Left cardiac atrium (tissue), 4 donors: ENCODE data around the gene C15orf40. TPM values are rescaled to one million over a fixed set of nuclear protein-coding genes. Genes with fewer than 3 reads are reported as not detected.
A peak's percentile ranks its signal among the peaks of the same experiment; 100 is the strongest.
"Not testable (repeated sequence)": the region's sequence is repeated elsewhere in the genome, so short reads cannot be mapped to it uniquely, and the experiment has no call there.

ENCODE experiments used
- ATAC-seq, 2 donors: fragments of 200-7000 bp; cut with Tn5 transposase; one replicate each; pipeline ENCODE4 v1.9.1; 2020; ENCODE audit warnings: mild to moderate bottlenecking in 2 of 2, moderate library complexity in 2 of 2
- DNase-seq: peaks from one replicate; pipeline ENCODE4 v3.0.0-alpha.2; 2020
- intact Hi-C, 2 donors: fragments of 100-400 bp; cut with DNase I; formaldehyde crosslinking; loops; one replicate each; pipeline versions ENCODE4 v1.14.1 to v1.15.1; 2022 to 2023
- total RNA-seq, 2 donors: library from RNA; stranded (reverse); fragmentation: NEBNext Ultra II Directional; extraction: Animal tissue kit (Norgen Biotek cat#: 25700); gene quantifications; one replicate each; pipeline ENCODE4 v1.2.1, GENCODE V29; 2021
- donor health status: DM: no; HTN: yes; CAD: no.
- donor health status: DM: no; HTN: yes; CAD: no; lungs with severe emphysema.
- donor health status: DM: yes; HTN: yes; CAD: no.
- donor health status: Dilated cardiomyopathy.

C15orf40 gene
- total RNA-seq, 2 donors from 2014 or later, result 10.9 to 13.4 TPM

GRCh38 chr15:82964890-82965289, 46.5 kb downstream of the C15orf40 start:
- ATAC-seq, result no peak
- intact Hi-C loops, result no loop called here
- DNase-seq, result no peak

- ATAC-seq, result peak in 1 of 2 donors; percentile 67
- DNase-seq, result no peak
- intact Hi-C loops, result no loop called here
These were observed 47.7 kb downstream of the C15orf40 start for GRCh38 chr15:82963471-82964341.

GRCh38 chr15:82960766-82961165, 50.7 kb downstream of the C15orf40 start:
- DNase-seq, result no peak
- intact Hi-C loops, result no loop called here
- ATAC-seq, result no peak

GRCh38 chr15:82959423-82959822, 52.0 kb downstream of the C15orf40 start:
- ATAC-seq (no peak), DNase-seq (no peak)
- intact Hi-C loops, result no loop called here

GRCh38 chr15:82958638-82959037, 52.8 kb downstream of the C15orf40 start:
- no peak for DNase-seq
- peak in 1 of 2 donors; percentile 61 for ATAC-seq
- intact Hi-C loops, result no loop called here

GRCh38 chr15:82952158-82953081, 59.0 kb downstream of the C15orf40 start, which contains the start of gene HOMER2:
TSS of gene HOMER2 (minus strand) at chr15:82952720. CDS start at chr15:82952535, 185 bp downstream.
- ATAC-seq, result peak; percentile 72 to 86
- intact Hi-C loops, result no loop called here
- DNase-seq, result peak; percentile 25

GRCh38 chr15:82951472-82952157, 59.8 kb downstream of the C15orf40 start:
- intact Hi-C loops, result no loop called here
- no peak for ATAC-seq
- no peak for DNase-seq

GRCh38 chr15:82950746-82951370, 60.6 kb downstream of the C15orf40 start:
- intact Hi-C loops, result no loop called here
- ATAC-seq, result no peak
- no peak for DNase-seq

GRCh38 chr15:82950295-82950694, 61.1 kb downstream of the C15orf40 start:
- no peak for ATAC-seq
- DNase-seq, result no peak
- intact Hi-C loops, result no loop called here

GRCh38 chr15:82946155-82946701, 65.2 kb downstream of the C15orf40 start:
- no peak for ATAC-seq
- no peak for DNase-seq
- intact Hi-C loops, result no loop called here

GRCh38 chr15:82945326-82945725, 66.1 kb downstream of the C15orf40 start:
- ATAC-seq (no peak), DNase-seq (no peak)
- intact Hi-C loops, result no loop called here

GRCh38 chr15:82944821-82945220, 66.6 kb downstream of the C15orf40 start:
- intact Hi-C loops, result no loop called here
- no peak for ATAC-seq

GRCh38 chr15:82944056-82944455, 67.4 kb downstream of the C15orf40 start:
- ATAC-seq, result no peak
- intact Hi-C loops, result no loop called here
- DNase-seq, result no peak

More at GRCh38 chr15:82944821-82945220, 66.6 kb downstream of the C15orf40 start:
- no peak for DNase-seq

GRCh38 chr15:82943176-82943575, 68.3 kb downstream of the C15orf40 start:
- DNase-seq (no peak), ATAC-seq (no peak)
- intact Hi-C loops, result no loop called here

- DNase-seq, result no peak
- intact Hi-C loops, result no loop called here
- peak in 1 of 2 donors; percentile 63 for ATAC-seq
These were observed 68.7 kb downstream of the C15orf40 start for GRCh38 chr15:82942691-82943090.

- intact Hi-C loops, DNase-seq, ATAC-seq: not testable (repeated sequence)
These were observed 71.8 kb downstream of the C15orf40 start for GRCh38 chr15:82939678-82940077.
